Transverse colon (tissue), 4 donors: Measurements from ENCODE around the gene HIF3A. TPM values are rescaled to one million over a fixed set of nuclear protein-coding genes. Genes with fewer than 3 reads are reported as not detected.

Source experiments
- DNase-seq: peaks from one replicate; pipeline ENCODE4 v3.0.0-alpha.2; 2019
- H3K27ac ChIP-seq, 4 donors: fragments of 200-600 bp; sonication (generic); 2 replicates each; pipeline ENCODE4 v1.5.1; 2016 to 2018; ENCODE audit warnings: inconsistent platforms in 4 of 4
- H3K27me3 ChIP-seq: fragments of 200-600 bp; sonication (generic); 2 replicates; pipeline ENCODE4 v1.5.1; 2017; ENCODE audit warnings: inconsistent platforms
- H3K36me3 ChIP-seq, 4 donors: fragments of 200-600 bp; sonication (generic); 2 replicates each; pipeline ENCODE4 v1.5.1; 2017 to 2019; ENCODE audit warnings: inconsistent platforms in 4 of 4
- H3K4me1 ChIP-seq, 4 donors: fragments of 200-600 bp; sonication (generic); 2 replicates each; pipeline ENCODE4 v1.5.1; 2017 to 2020; ENCODE audit warnings: inconsistent platforms in 4 of 4
- H3K4me3 ChIP-seq, 4 donors: fragments of 200-600 bp; sonication (generic); 1 replicate in 1 of 4; 2 replicates in 3 of 4; pipeline versions ENCODE4 v1.5.1 to v1.6.1; 2017 to 2019; ENCODE audit warnings: inconsistent platforms in 4 of 4
- H3K9me3 ChIP-seq, 2 donors: fragments of 200-600 bp; sonication (generic); 2 replicates each; pipeline ENCODE4 v1.5.1; 2017 to 2019; ENCODE audit warnings: inconsistent platforms in 2 of 2
- CTCF ChIP-seq, 5 experiments: fragments of 200-600 bp in 3 of 5; fragments of 450-650 bp in 2 of 5; sonication (generic) in 3 of 5; IDR thresholded peaks; 1 replicate in 2 of 5; 2 replicates in 3 of 5; pipeline ENCODE4 v1.5.1; 2016 to 2017; ENCODE audit warnings: antibody characterized with exemption in 5 of 5, inconsistent platforms in 3 of 5, mild to moderate bottlenecking in 2 of 5, moderate library complexity in 1 of 5
- EP300 ChIP-seq: sonication (generic); formaldehyde crosslinking; IDR thresholded peaks from one replicate; pipeline ENCODE4 v1.6.1; 2017; ENCODE audit warnings: antibody characterized with exemption, low read depth
- POLR2A ChIP-seq: fragments of 450-650 bp; IDR thresholded peaks from one replicate; pipeline ENCODE4 v1.6.1; 2016; ENCODE audit warnings: antibody characterized with exemption, mild to moderate bottlenecking, moderate library complexity
- POLR2AphosphoS5 ChIP-seq, 3 donors: sonication (generic); formaldehyde crosslinking; IDR thresholded peaks; one replicate each; pipeline ENCODE4 v1.6.1; 2016; ENCODE audit warnings: antibody characterized with exemption in 3 of 3
- WGBS, 2 donors: methylation state at CpG; one replicate each; pipeline ENCODE4 v1.1.5; 2018; ENCODE audit warnings: low coverage in 1 of 2; 5-methylcytosine and 5-hydroxymethylcytosine counted together
- in situ Hi-C, 4 donors: fragments of 200-750 bp; cut with MboI; loops; one replicate each; pipeline versions ENCODE4 v1.15.0 to v1.15.1; 2017; ENCODE audit warnings: low sequenced_read_pairs in 3 of 4, low pct_ligation_motif_present in 1 of 4, low pct_unique_long_range_greater_than_20kb in 1 of 4
- intact Hi-C: fragments of 100-400 bp; cut with DNase I; formaldehyde crosslinking; loops from one replicate; pipeline ENCODE4 v1.15.1; 2023; ENCODE audit warnings: low total_unique reads
- total RNA-seq, 4 donors: library from RNA; depleted of rRNA; stranded (reverse); fragments of >200 nt; gene quantifications; one replicate each; pipeline ENCODE4 v1.1.0, GENCODE V29; 2016

Gene HIF3A
- total RNA-seq, 4 donors from 2014 or later: 37.7 to 227 (median 97.5) TPM

- no peak for TF ChIP-seq CTCF (IDR thresholded peaks at IDR 0.05)
- no peak for TF ChIP-seq EP300
- no peak for TF ChIP-seq POLR2A
- no peak for TF ChIP-seq POLR2AphosphoS5 (IDR thresholded peaks at IDR 0.05)
- 94% methylated on average over 18 of the region's 18 CpGs; no CpG with 5 or more reads in 1 of the 2 donors for WGBS, 2 donors
- H3K36me3 ChIP-seq: peaks cover 0 to 36% (median 6%) of the 10 kb centered on the region in 4 donors
These were observed 94.0 kb downstream of the HIF3A start for GRCh38 chr19:46390866-46391265.

GRCh38 chr19:46391296-46392251, 94.7 kb downstream of the HIF3A start:
- Histone ChIP-seq H3K27me3 (no peaks in the 10 kb centered on the region), H3K9me3 (no peaks in the 10 kb centered on the region), H3K4me1 (peaks cover 0 to 9% (median 2%) of the 10 kb centered on the region in 4 donors), H3K36me3 (peaks cover 0 to 31% (median 6%) of the 10 kb centered on the region in 4 donors), H3K4me3 (no peak overlapping the region), H3K27ac (no peak overlapping the region)
- in situ Hi-C loops: no loop called here
- TF ChIP-seq POLR2A: no peak
- no peak for TF ChIP-seq CTCF (IDR thresholded peaks at IDR 0.05)
- intact Hi-C loops: no loop called here
- DNase-seq: no peak
- 90 to 100% methylated on average over 1 to 26 of the region's 33 CpGs for WGBS, 2 donors

More at GRCh38 chr19:46390866-46391265, 94.0 kb downstream of the HIF3A start:
- in situ Hi-C loops: no loop called here
- no peak overlapping the region for H3K27ac ChIP-seq
- DNase-seq: no peak
- H3K9me3 ChIP-seq: no peaks in the 10 kb centered on the region
- intact Hi-C loops: no loop called here
- H3K4me1 ChIP-seq: peaks cover 0 to 9% (median 2%) of the 10 kb centered on the region in 4 donors
- H3K4me3 ChIP-seq: no peak overlapping the region
- H3K27me3 ChIP-seq: no peaks in the 10 kb centered on the region

- intact Hi-C loops (no loop called here), in situ Hi-C loops (no loop called here)
- no peak overlapping the region for H3K27ac ChIP-seq
These were observed 95.5 kb downstream of the HIF3A start for GRCh38 chr19:46392252-46392801.

More at GRCh38 chr19:46392252-46392801, 95.5 kb downstream of the HIF3A start:
- no peak for TF ChIP-seq EP300
- no peak for TF ChIP-seq CTCF (IDR thresholded peaks at IDR 0.05)
- TF ChIP-seq POLR2AphosphoS5 (IDR thresholded peaks at IDR 0.05): no peak
- no peak for TF ChIP-seq POLR2A
- no peak for DNase-seq
- Histone ChIP-seq H3K9me3 (no peaks in the 10 kb centered on the region), H3K4me1 (peaks cover 0 to 9% (median 2%) of the 10 kb centered on the region in 4 donors), H3K36me3 (peaks cover 0 to 27% (median 6%) of the 10 kb centered on the region in 4 donors), H3K27me3 (no peaks in the 10 kb centered on the region), H3K4me3 (no peak overlapping the region)
- 70% methylated on average over 21 of the region's 21 CpGs; no CpG with 5 or more reads in 1 of the 2 donors for WGBS, 2 donors
